Measurements from ENCODE around the gene EXOSC1. TPM values are rescaled to one million over a fixed set of nuclear protein-coding genes. Genes with fewer than 3 reads are reported as not detected.
"Not testable (repeated sequence)": the region's sequence is repeated elsewhere in the genome, so short reads cannot be mapped to it uniquely, and the experiment has no call there.

Gene EXOSC1
- total and polyA plus RNA-seq, 2 donors (not counting 1 experiment from before 2014, with no cell fraction given) = 32.2 to 44.5 TPM

DNA sequence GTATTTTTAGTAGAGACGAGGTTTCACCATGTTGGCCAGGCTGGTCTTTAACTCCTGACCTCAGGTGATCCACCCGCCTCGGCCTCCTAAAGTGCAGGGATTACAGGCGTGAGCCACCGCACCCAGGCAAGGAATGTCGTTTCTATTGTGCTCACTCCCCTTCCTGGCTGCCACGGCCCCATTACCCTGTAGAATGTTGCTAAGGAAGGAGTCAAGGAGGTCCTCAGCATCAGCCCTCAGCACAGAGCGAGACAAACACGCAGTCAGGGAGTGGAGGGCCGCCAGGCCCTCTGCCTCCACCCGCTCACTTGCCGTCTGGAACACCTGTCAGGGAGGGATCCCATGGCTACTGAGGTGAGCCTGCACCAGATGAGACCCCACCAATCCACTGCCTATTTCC, 23.0 kb upstream of the EXOSC1 start:
- H3K4me3 Mint-ChIP-seq; H3K9ac ChIP-seq (ENCODE audit: low read length); H3K9me3 Mint-ChIP-seq (ENCODE audit: insufficient read depth); H3K4me2 ChIP-seq (replicated peaks; ENCODE audit: low read depth, low read length, poor library complexity, severe bottlenecking); intact Hi-C loops (cut with micrococcal nuclease); H3K27ac ChIP-seq (ENCODE audit: low read length in 2 of 2); DNase-seq; H3K4me1 Mint-ChIP-seq; H4K20me1 ChIP-seq (ENCODE audit: control insufficient read depth, insufficient read depth, low read length, poor library complexity, severe bottlenecking); H3K27ac Mint-ChIP-seq; H3K27me3 ChIP-seq (replicated peaks in 1 of 4; ENCODE audit: control extremely low read depth in 1 of 4, control insufficient read depth in 3 of 4, insufficient read depth in 4 of 4, low read length in 3 of 4); ATAC-seq (ENCODE audit: low read depth); H3K9me3 ChIP-seq (ENCODE audit: control extremely low read depth in 1 of 3, control insufficient read depth in 2 of 3, insufficient read depth in 1 of 3, low read length in 2 of 3); H3K4me3 ChIP-seq (ENCODE audit: control extremely low read depth in 1 of 5, extremely low read depth in 1 of 5, insufficient read depth in 1 of 5, low read depth in 2 of 5, low read length in 4 of 5); H3K27me3 Mint-ChIP-seq; H3K4me1 ChIP-seq (ENCODE audit: control insufficient read depth in 2 of 2, insufficient read depth in 2 of 2, low read length in 2 of 2); H2AFZ ChIP-seq (ENCODE audit: insufficient read depth, low read depth, low read length, poor library complexity, severe bottlenecking); H3K79me2 ChIP-seq (ENCODE audit: control insufficient read depth, insufficient read depth, low read length): not testable (repeated sequence)
- WGBS (ENCODE audit: insufficient coverage) = 98% methylated on average over 12 of the region's 12 CpGs
- POLR2A ChIA-PET = interaction anchor here (0.6 kb wide), 1 partner anchor 1059 kb away, joined by 3 read pairs; no protein-coding TSS in a partner anchor
- peaks cover 5 to 85% of the 10 kb centered on the region in 2 experiments for H3K36me3 ChIP-seq (replicated peaks in 1 of 2; ENCODE audit: control extremely low read depth in 1 of 2, control insufficient read depth in 1 of 2, extremely low read depth in 1 of 2, insufficient read depth in 2 of 2, low read length in 1 of 2)
- CTCF ChIA-PET = interaction anchor here (0.9 to 8.4 kb wide), 2 partner anchors 83 to 264 kb away, joined by 4 to 96 read pairs; no protein-coding TSS in a partner anchor

DNA sequence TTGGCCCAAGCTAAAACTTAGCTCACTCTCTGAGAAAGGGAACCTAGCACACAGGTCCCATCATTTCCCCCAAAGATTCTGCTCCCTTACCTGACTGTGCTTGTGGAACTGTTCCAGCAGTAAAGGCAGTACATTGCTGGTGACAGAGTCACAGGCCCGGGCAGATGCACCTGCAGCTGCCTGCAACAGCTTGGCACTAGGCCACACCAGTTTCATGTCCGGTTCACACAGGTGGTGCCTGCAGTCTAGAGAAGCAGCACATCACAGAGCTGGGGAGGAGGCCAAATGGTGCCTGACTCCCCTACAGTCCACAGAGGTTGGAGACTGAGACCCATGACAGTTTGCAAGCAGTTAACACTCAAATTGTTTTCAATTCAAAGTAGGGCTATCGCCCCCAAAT, 22.4 kb upstream of the EXOSC1 start:
- POLR2A ChIA-PET = interaction anchor here (0.5 kb wide), 1 partner anchor 39 kb away, joined by 4 read pairs; no protein-coding TSS in a partner anchor
- TF ChIP-seq EZH2 (IDR thresholded peaks at IDR 0.05; ENCODE audit: borderline replicate concordance, insufficient read depth, low read depth, low read length, poor library complexity, severe bottlenecking) = no peak
- TF ChIP-seq, protein P1, sequence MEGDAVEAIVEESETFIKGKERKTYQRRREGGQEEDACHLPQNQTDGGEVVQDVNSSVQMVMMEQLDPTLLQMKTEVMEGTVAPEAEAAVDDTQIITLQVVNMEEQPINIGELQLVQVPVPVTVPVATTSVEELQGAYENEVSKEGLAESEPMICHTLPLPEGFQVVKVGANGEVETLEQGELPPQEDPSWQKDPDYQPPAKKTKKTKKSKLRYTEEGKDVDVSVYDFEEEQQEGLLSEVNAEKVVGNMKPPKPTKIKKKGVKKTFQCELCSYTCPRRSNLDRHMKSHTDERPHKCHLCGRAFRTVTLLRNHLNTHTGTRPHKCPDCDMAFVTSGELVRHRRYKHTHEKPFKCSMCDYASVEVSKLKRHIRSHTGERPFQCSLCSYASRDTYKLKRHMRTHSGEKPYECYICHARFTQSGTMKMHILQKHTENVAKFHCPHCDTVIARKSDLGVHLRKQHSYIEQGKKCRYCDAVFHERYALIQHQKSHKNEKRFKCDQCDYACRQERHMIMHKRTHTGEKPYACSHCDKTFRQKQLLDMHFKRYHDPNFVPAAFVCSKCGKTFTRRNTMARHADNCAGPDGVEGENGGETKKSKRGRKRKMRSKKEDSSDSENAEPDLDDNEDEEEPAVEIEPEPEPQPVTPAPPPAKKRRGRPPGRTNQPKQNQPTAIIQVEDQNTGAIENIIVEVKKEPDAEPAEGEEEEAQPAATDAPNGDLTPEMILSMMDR (IDR thresholded peaks at IDR 0.05) = no peak
- 66% methylated on average over 2 of the region's 3 CpGs for WGBS (ENCODE audit: insufficient coverage)

More for the DNA sequence above, 22.4 kb upstream of the EXOSC1 start:
- H3K4me1 Mint-ChIP-seq = no peaks in the 10 kb centered on the region
- Histone ChIP-seq H3K4me1 (ENCODE audit: control insufficient read depth in 2 of 2, insufficient read depth in 2 of 2, low read length in 2 of 2) (no peaks in the 10 kb centered on the region), H3K4me2 (replicated peaks; ENCODE audit: low read depth, low read length, poor library complexity, severe bottlenecking) (no peak overlapping the region), H3K27me3 (replicated peaks in 1 of 4; ENCODE audit: control extremely low read depth in 1 of 4, control insufficient read depth in 3 of 4, insufficient read depth in 4 of 4, low read length in 3 of 4) (no peaks in the 10 kb centered on the region), H4K20me1 (ENCODE audit: control insufficient read depth, insufficient read depth, low read length, poor library complexity, severe bottlenecking) (no peaks in the 10 kb centered on the region), H3K9me3 (ENCODE audit: control extremely low read depth in 1 of 3, control insufficient read depth in 2 of 3, insufficient read depth in 1 of 3, low read length in 2 of 3) (no peaks in the 10 kb centered on the region), H3K36me3 (replicated peaks in 1 of 2; ENCODE audit: control extremely low read depth in 1 of 2, control insufficient read depth in 1 of 2, extremely low read depth in 1 of 2, insufficient read depth in 2 of 2, low read length in 1 of 2) (peaks cover 9 to 84% of the 10 kb centered on the region in 2 experiments), H3K27ac (ENCODE audit: low read length in 2 of 2) (no peak overlapping the region), H3K4me3 (ENCODE audit: control extremely low read depth in 1 of 5, extremely low read depth in 1 of 5, insufficient read depth in 1 of 5, low read depth in 2 of 5, low read length in 4 of 5) (no peak overlapping the region), H3K9ac (ENCODE audit: low read length) (no peak overlapping the region), H2AFZ (ENCODE audit: insufficient read depth, low read depth, low read length, poor library complexity, severe bottlenecking) (no peak overlapping the region), H3K79me2 (ENCODE audit: control insufficient read depth, insufficient read depth, low read length) (no peaks in the 10 kb centered on the region)
- no peaks in the 10 kb centered on the region for H3K27me3 Mint-ChIP-seq
- CTCF ChIA-PET = interaction anchor here (0.6 to 8.4 kb wide), 3 partner anchors 84 to 265 kb away, joined by 3 to 96 read pairs (median 4); no protein-coding TSS in a partner anchor
- intact Hi-C loops (cut with micrococcal nuclease) = no loop called here
- DNase-seq (no peak), ATAC-seq (ENCODE audit: low read depth) (no peak)
- H3K4me3 Mint-ChIP-seq = no peak overlapping the region
- H3K9me3 Mint-ChIP-seq (ENCODE audit: insufficient read depth) = no peaks in the 10 kb centered on the region
- no peak overlapping the region for H3K27ac Mint-ChIP-seq
